Panc1 (cell line): Measurements from ENCODE around the gene SHC4. TPM values are rescaled to one million over a fixed set of nuclear protein-coding genes. Genes with fewer than 3 reads are reported as not detected.

ENCODE experiments used
- ATAC-seq: fragments of 200-7000 bp; cut with Tn5 transposase; 2 replicates; pipeline ENCODE4 v1.9.1; 2020; ENCODE audit warnings: mild to moderate bottlenecking, moderate library complexity
- BruUV-seq: library from RNA; stranded (reverse); fragments of 400-500 nt; replicated peaks from 2 replicates; lab custom pipeline; 2021; lab: Mats Ljungman, UMichigan
- CTCF ChIA-PET: fragments of 300-600 bp; sonication (Branson Sonifier 250); formaldehyde crosslinking; loops from one replicate; lab custom pipeline; 2022; ENCODE audit warnings: antibody characterized with exemption; lab: Charles Lee
- POLR2A ChIA-PET: fragments of 300-600 bp; sonication (Branson Sonifier 250); formaldehyde crosslinking; loops from one replicate; lab custom pipeline; 2022; ENCODE audit warnings: antibody characterized with exemption; lab: Charles Lee
- DNase-seq: peaks from one replicate; pipeline ENCODE4 v3.0.0-alpha.2; 2010; ENCODE audit warnings: low read depth, low spot score
- H3K27ac ChIP-seq: 2 replicates; pipeline ENCODE4 v1.5.1; 2011; ENCODE audit warnings: mild to moderate bottlenecking, low read length, inconsistent platforms
- H3K27me3 ChIP-seq: fragments of 200-500 bp; sonication (Bioruptor generic); 2 replicates; pipeline ENCODE4 v1.6.0; 2014; ENCODE audit warnings: low read length, inconsistent platforms; ENCODE audit not compliant: control insufficient read depth, insufficient read depth
- H3K36me3 ChIP-seq: fragments of 200-500 bp; sonication (Bioruptor generic); 2 replicates; pipeline ENCODE4 v1.5.1; 2014; ENCODE audit warnings: inconsistent platforms, mild to moderate bottlenecking, low read length, moderate library complexity; ENCODE audit not compliant: control insufficient read depth, insufficient read depth
- H3K4me1 ChIP-seq: 2 replicates; pipeline ENCODE4 v1.5.1; 2011; ENCODE audit warnings: inconsistent platforms, mild to moderate bottlenecking, low read length, moderate library complexity; ENCODE audit not compliant: control insufficient read depth, insufficient read depth
- H3K4me3 ChIP-seq, 2 experiments: 2 replicates each; pipeline ENCODE4 v1.5.1; 2011 to 2012; ENCODE audit warnings: low read depth in 2 of 2, low read length in 2 of 2, mild to moderate bottlenecking in 2 of 2, inconsistent platforms in 1 of 2, moderate library complexity in 1 of 2
- H3K9me3 ChIP-seq: fragments of 200-500 bp; sonication (Bioruptor generic); 2 replicates; pipeline ENCODE4 v1.5.1; 2014; ENCODE audit warnings: low read depth, mild to moderate bottlenecking, inconsistent platforms, low read length, moderate library complexity; ENCODE audit not compliant: control insufficient read depth, insufficient read depth
- POLR2AphosphoS5 ChIP-seq: IDR thresholded peaks from 2 replicates; pipeline ENCODE4 v1.6.1; 2012; ENCODE audit warnings: mild to moderate bottlenecking, low read depth, low read length, moderate library complexity
- SIN3A ChIP-seq: IDR thresholded peaks from 2 replicates; pipeline ENCODE4 v1.6.1; 2012; ENCODE audit warnings: low read depth, mild to moderate bottlenecking, low read length, moderate library complexity, borderline replicate concordance; ENCODE audit not compliant: insufficient read depth
- TCF7L2 ChIP-seq: IDR thresholded peaks from 2 replicates; pipeline ENCODE4 v1.6.1; 2011; ENCODE audit warnings: mild to moderate bottlenecking, low read depth, low read length, inconsistent platforms
- in situ Hi-C: cut with HindIII; loops from 2 replicates; pipeline ENCODE4 v1.10.0; 2016; ENCODE audit warnings: low sequenced_read_pairs, low pct_unique_long_range_greater_than_20kb
- intact Hi-C: fragments of 100-400 bp; cut with micrococcal nuclease; formaldehyde crosslinking; loops from one replicate; pipeline ENCODE4 v1.10.0; 2022; ENCODE audit not compliant: unreplicated experiment
- total RNA-seq: library from RNA; stranded (reverse); gene quantifications from one replicate; pipeline ENCODE4 v1.2.1, GENCODE V29; 2021; ENCODE audit not compliant: unreplicated experiment
- TF ChIP-seq, protein P1 (sequence below): fragments of 450-650 bp; IDR thresholded peaks from 2 replicates; pipeline ENCODE4 v1.5.1; 2017; ENCODE audit warnings: mild to moderate bottlenecking
- TF ChIP-seq, protein P2 (sequence below), 2 experiments: IDR thresholded peaks; 2 replicates each; pipeline ENCODE4 v1.6.1; 2011 to 2012; ENCODE audit warnings: low read depth in 2 of 2, control low read depth in 1 of 2, low read length in 1 of 2, mild to moderate bottlenecking in 1 of 2, moderate library complexity in 1 of 2; ENCODE audit not compliant: insufficient read depth in 1 of 2

The SHC4 gene
- total RNA-seq, 1 experiment from 2014 or later, result 0.10 TPM

DNA sequence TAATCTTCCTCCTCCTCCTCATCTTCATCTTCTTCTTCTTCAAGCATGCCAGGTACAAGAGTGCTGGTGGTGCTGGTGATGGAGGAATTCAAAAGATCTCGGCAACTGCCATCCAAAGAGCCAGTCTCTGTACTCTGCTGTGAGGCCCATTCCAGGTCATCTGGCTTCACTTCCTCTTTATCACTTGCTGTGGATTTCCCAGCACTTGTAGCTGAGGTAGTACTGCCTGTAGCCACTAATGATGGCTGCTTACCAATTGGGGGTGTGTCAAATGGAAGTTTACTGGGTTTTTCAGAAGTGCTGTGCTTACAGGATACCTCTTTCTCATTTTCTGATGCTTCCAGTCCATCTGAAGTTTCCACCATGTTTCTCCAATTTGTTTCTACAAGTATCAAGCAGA is 28.8 kb upstream of the SHC4 start:
- H3K27ac ChIP-seq, result no peak overlapping the region
- no peak for DNase-seq
- H3K36me3 ChIP-seq, result peaks cover 15% of the 10 kb centered on the region
- CTCF ChIA-PET, result no interaction called here
- intact Hi-C loops, result no loop called here
- H3K27me3 ChIP-seq, result no peaks in the 10 kb centered on the region
- no peak for ATAC-seq
- H3K9me3 ChIP-seq, result no peaks in the 10 kb centered on the region
- in situ Hi-C loops, result no loop called here
- POLR2A ChIA-PET, result no interaction called here
- H3K4me3 ChIP-seq, result no peak overlapping the region
- TF ChIP-seq SIN3A (no peak), TCF7L2 (no peak), POLR2AphosphoS5 (no peak)
- TF ChIP-seq, protein P1, sequence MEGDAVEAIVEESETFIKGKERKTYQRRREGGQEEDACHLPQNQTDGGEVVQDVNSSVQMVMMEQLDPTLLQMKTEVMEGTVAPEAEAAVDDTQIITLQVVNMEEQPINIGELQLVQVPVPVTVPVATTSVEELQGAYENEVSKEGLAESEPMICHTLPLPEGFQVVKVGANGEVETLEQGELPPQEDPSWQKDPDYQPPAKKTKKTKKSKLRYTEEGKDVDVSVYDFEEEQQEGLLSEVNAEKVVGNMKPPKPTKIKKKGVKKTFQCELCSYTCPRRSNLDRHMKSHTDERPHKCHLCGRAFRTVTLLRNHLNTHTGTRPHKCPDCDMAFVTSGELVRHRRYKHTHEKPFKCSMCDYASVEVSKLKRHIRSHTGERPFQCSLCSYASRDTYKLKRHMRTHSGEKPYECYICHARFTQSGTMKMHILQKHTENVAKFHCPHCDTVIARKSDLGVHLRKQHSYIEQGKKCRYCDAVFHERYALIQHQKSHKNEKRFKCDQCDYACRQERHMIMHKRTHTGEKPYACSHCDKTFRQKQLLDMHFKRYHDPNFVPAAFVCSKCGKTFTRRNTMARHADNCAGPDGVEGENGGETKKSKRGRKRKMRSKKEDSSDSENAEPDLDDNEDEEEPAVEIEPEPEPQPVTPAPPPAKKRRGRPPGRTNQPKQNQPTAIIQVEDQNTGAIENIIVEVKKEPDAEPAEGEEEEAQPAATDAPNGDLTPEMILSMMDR, result no peak
- TF ChIP-seq, protein P2, sequence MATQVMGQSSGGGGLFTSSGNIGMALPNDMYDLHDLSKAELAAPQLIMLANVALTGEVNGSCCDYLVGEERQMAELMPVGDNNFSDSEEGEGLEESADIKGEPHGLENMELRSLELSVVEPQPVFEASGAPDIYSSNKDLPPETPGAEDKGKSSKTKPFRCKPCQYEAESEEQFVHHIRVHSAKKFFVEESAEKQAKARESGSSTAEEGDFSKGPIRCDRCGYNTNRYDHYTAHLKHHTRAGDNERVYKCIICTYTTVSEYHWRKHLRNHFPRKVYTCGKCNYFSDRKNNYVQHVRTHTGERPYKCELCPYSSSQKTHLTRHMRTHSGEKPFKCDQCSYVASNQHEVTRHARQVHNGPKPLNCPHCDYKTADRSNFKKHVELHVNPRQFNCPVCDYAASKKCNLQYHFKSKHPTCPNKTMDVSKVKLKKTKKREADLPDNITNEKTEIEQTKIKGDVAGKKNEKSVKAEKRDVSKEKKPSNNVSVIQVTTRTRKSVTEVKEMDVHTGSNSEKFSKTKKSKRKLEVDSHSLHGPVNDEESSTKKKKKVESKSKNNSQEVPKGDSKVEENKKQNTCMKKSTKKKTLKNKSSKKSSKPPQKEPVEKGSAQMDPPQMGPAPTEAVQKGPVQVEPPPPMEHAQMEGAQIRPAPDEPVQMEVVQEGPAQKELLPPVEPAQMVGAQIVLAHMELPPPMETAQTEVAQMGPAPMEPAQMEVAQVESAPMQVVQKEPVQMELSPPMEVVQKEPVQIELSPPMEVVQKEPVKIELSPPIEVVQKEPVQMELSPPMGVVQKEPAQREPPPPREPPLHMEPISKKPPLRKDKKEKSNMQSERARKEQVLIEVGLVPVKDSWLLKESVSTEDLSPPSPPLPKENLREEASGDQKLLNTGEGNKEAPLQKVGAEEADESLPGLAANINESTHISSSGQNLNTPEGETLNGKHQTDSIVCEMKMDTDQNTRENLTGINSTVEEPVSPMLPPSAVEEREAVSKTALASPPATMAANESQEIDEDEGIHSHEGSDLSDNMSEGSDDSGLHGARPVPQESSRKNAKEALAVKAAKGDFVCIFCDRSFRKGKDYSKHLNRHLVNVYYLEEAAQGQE (IDR thresholded peaks at IDR 0.05; ENCODE audit: insufficient read depth in 1 of 2, low read depth in 2 of 2, low read length in 1 of 2), result no peak
- BruUV-seq, result no TSS peak
- H3K4me1 ChIP-seq, result no peaks in the 10 kb centered on the region

DNA sequence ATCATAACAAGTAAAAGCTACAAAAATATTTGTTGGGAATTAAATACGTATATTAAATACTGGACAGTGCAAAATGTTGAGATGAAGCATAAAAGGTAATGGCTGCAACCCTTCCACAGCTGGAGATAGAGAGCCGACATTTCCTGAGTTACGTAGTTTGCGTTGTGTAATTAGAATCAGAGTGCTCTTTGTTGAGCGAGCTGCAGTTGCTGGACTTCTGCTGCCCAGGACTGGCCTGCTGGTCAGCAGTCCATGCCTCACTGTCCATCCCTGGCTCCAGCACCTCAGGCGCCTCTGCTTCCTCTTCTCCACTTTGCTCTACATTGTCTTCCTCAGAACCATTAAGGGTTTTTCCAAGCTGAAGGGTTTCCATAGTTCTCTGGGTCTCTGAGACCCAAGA is 28.4 kb upstream of the SHC4 start:
- ChIA-PET POLR2A (no interaction called here), CTCF (no interaction called here)
- ATAC-seq, result no peak
- no peak overlapping the region for H3K27ac ChIP-seq
- no peaks in the 10 kb centered on the region for H3K9me3 ChIP-seq
- no peaks in the 10 kb centered on the region for H3K27me3 ChIP-seq
- intact Hi-C loops, result no loop called here
- in situ Hi-C loops, result no loop called here
- H3K36me3 ChIP-seq, result peaks cover 15% of the 10 kb centered on the region
- DNase-seq, result no peak
- no TSS peak for BruUV-seq
- TF ChIP-seq SIN3A, result no peak
- TF ChIP-seq, protein P2 (IDR thresholded peaks at IDR 0.05; ENCODE audit: insufficient read depth in 1 of 2, low read depth in 2 of 2, low read length in 1 of 2), result no peak
- no peak for TF ChIP-seq POLR2AphosphoS5
- no peak for TF ChIP-seq TCF7L2
- TF ChIP-seq, protein P1, result no peak
- H3K4me3 ChIP-seq, result no peak overlapping the region
- no peaks in the 10 kb centered on the region for H3K4me1 ChIP-seq
